DOHH2 (cell line): ENCODE measurements around the gene MST1R.

Source experiments
- H3F3A ChIP-seq: fragments of 200-600 bp; sonication (generic), shearing (Covaris generic); 2 replicates; pipeline ENCODE4 v1.6.0; 2016; ENCODE audit warnings: antibody characterized with exemption, mild to moderate bottlenecking; ENCODE audit not compliant: control insufficient read depth, insufficient read depth
- H3K27ac ChIP-seq: fragments of 200-600 bp; sonication (generic); 2 replicates; pipeline ENCODE4 v1.5.1; 2014; ENCODE audit warnings: low read depth, mild to moderate bottlenecking, low read length, moderate library complexity
- H3K27me3 ChIP-seq: fragments of 200-600 bp; sonication (generic); 2 replicates; pipeline ENCODE4 v1.6.1; 2014; ENCODE audit warnings: mild to moderate bottlenecking, low read length, mixed read lengths; ENCODE audit not compliant: control insufficient read depth
- H3K36me3 ChIP-seq: fragments of 200-600 bp; sonication (generic); 2 replicates; pipeline ENCODE4 v1.6.1; 2014; ENCODE audit warnings: mild to moderate bottlenecking, low read length, moderate library complexity, mixed read lengths; ENCODE audit not compliant: control insufficient read depth
- H3K4me1 ChIP-seq: fragments of 200-600 bp; sonication (generic); 2 replicates; pipeline ENCODE4 v1.6.1; 2014; ENCODE audit warnings: mild to moderate bottlenecking, low read length, mixed read lengths; ENCODE audit not compliant: control insufficient read depth
- H3K4me2 ChIP-seq: fragments of 200-600 bp; sonication (generic); 2 replicates; pipeline ENCODE4 v1.6.0; 2014; ENCODE audit warnings: mild to moderate bottlenecking, low read length, moderate library complexity
- H3K4me3 ChIP-seq: fragments of 200-600 bp; sonication (generic); 2 replicates; pipeline ENCODE4 v1.5.1; 2014; ENCODE audit warnings: mild to moderate bottlenecking, low read length, mixed read lengths
- H3K79me2 ChIP-seq: fragments of 200-600 bp; sonication (generic); 2 replicates; pipeline ENCODE4 v1.6.1; 2014; ENCODE audit warnings: mild to moderate bottlenecking, low read length, mixed read lengths; ENCODE audit not compliant: control insufficient read depth
- H3K9me2 ChIP-seq: fragments of 200-600 bp; sonication (generic); replicated peaks from 2 replicates; pipeline ENCODE4 v1.6.1; 2014; ENCODE audit warnings: mild to moderate bottlenecking, low read length, mixed read lengths; ENCODE audit not compliant: control insufficient read depth
- H3K9me3 ChIP-seq: fragments of 200-600 bp; sonication (generic); 2 replicates; pipeline ENCODE4 v1.6.1; 2014; ENCODE audit warnings: antibody characterized with exemption, low read length, mixed read lengths; ENCODE audit not compliant: control insufficient read depth, insufficient read depth
- H4K20me1 ChIP-seq: fragments of 200-600 bp; sonication (generic); 2 replicates; pipeline ENCODE4 v1.6.0; 2014; ENCODE audit warnings: low read depth, mild to moderate bottlenecking, antibody characterized with exemption, low read length, moderate library complexity; ENCODE audit not compliant: control insufficient read depth, insufficient read depth
- EZH2phosphoT487 ChIP-seq: fragments of 200-600 bp; sonication (generic); IDR thresholded peaks from 2 replicates; pipeline ENCODE4 v1.6.1; 2017; ENCODE audit warnings: borderline replicate concordance, mild to moderate bottlenecking, antibody characterized with exemption, low read length, moderate library complexity, mixed read lengths
- TF ChIP-seq, protein P1 (sequence below): fragments of 200-600 bp; sonication (generic); IDR thresholded peaks from one replicate; pipeline ENCODE4 v1.5.1; 2014; ENCODE audit warnings: antibody characterized with exemption, mild to moderate bottlenecking, low read depth, low read length; ENCODE audit not compliant: poor library complexity, severe bottlenecking

MST1R gene

DNA sequence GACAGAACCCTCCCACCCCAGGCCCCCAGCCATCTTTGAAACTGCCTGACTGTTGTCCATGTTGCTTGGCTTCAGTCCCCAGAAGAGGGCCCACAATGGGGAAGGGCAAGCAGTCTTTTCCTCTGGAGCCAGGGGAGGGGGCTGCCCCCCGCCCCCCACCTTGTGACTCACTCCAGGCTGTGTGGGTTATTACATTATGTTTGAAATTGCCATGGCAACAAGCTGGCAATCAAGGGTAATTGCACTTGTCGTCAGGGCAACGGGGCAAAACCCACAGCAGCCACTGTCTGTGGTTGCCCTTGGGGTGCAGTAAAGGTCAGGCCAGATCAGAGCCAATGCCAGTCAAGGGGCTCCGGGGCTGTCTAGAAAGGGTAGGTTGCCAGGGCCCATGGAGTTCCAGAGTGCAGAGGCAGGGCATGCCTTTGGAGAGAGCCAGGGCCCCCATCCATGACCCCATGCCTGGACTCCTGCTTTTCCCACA lies 30.8 kb downstream of the MST1R start:
- Histone ChIP-seq H3K27ac (no peak overlapping the region), H3F3A (no peaks in the 10 kb centered on the region), H3K4me2 (no peak overlapping the region), H3K36me3 (no peaks in the 10 kb centered on the region), H3K79me2 (no peaks in the 10 kb centered on the region), H3K9me3 (no peaks in the 10 kb centered on the region), H3K9me2 (no peaks in the 10 kb centered on the region), H3K4me1 (peaks cover 16% of the 10 kb centered on the region), H3K4me3 (no peak overlapping the region), H3K27me3 (peaks cover 30% of the 10 kb centered on the region), H4K20me1 (no peaks in the 10 kb centered on the region; the same call in 1 of the 2 replicates)
- no peak for TF ChIP-seq EZH2phosphoT487
- TF ChIP-seq, protein P1, sequence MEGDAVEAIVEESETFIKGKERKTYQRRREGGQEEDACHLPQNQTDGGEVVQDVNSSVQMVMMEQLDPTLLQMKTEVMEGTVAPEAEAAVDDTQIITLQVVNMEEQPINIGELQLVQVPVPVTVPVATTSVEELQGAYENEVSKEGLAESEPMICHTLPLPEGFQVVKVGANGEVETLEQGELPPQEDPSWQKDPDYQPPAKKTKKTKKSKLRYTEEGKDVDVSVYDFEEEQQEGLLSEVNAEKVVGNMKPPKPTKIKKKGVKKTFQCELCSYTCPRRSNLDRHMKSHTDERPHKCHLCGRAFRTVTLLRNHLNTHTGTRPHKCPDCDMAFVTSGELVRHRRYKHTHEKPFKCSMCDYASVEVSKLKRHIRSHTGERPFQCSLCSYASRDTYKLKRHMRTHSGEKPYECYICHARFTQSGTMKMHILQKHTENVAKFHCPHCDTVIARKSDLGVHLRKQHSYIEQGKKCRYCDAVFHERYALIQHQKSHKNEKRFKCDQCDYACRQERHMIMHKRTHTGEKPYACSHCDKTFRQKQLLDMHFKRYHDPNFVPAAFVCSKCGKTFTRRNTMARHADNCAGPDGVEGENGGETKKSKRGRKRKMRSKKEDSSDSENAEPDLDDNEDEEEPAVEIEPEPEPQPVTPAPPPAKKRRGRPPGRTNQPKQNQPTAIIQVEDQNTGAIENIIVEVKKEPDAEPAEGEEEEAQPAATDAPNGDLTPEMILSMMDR, result no peak

DNA sequence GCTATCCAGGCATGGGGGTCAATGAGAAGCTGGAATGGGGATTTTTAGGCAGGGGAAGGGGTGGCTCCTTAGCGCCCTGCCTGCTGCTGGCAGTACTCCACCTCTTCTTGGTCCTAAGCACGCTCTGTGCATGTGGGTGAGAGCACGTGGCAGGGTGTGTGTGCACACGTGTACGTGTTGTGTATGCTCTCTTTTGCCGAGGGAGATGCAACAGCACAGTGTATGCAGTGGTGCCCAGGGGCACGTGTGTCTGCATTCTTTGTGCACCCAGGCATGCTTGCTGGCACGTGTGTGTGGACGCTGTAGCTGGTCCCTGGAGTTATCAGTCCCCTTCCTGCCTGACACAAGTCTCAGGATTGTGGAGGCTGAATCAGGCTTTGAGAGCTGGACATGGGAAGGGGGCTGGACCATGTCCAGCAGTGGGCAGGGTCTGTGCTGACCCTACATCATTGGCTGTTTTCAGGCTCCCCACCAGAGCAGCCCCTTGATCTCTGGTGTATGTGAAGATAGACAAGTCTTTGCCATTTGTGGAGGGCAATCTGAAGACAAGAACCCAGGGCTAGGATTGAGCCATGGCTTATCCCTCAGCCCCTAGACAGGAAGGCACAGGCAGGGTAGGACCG lies 32.0 kb downstream of the MST1R start:
- Histone ChIP-seq H3K4me1 (peaks cover 16% of the 10 kb centered on the region), H3K27me3 (peaks cover 36% of the 10 kb centered on the region), H3K4me2 (no peak overlapping the region)

DNA sequence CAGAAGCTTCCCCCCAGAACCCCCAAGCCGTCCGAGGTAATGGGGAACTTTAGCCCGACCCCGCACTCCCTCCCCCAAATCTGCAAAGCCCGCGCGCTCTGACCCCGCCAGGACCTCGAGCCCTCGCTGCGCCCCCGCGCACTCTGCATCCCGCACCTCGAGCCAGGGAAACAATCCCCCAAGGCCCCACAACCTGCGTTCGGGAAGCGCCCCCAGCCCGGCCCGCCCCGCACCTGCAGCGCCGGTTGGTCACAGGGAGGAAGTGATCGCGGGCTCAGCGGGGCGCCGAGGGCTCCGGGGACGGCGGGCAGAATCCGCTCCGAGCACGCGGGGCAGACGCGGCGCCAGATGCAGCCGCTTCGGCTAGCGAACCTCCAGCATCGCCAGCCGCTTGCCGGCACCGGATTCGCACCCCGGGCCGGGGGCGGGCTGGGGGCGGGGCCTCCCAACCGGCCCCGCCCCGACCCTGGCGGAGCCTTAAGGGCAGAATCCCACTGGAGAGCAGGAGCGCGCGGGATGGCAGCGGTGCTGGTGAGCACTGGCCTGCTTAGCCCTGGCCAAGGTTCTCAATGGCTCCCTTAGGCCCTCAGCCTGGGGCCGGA lies 34.0 kb downstream of the MST1R start, which contains the start of gene CAMKV:
TSS of gene CAMKV (minus strand) at position 382 of the 602 bp plus-strand sequence. CDS start 7,518 bp downstream, outside the sequence.
- Histone ChIP-seq H3F3A (no peaks in the 10 kb centered on the region), H3K9me3 (no peaks in the 10 kb centered on the region), H3K4me3 (peak within 1 kb of the TSS; percentile 64), H4K20me1 (no peaks in the 10 kb centered on the region), H3K27me3 (peaks cover 55% of the 10 kb centered on the region), H3K4me1 (peaks cover 16% of the 10 kb centered on the region), H3K79me2 (no peaks in the 10 kb centered on the region), H3K4me2 (peak within 1 kb of the TSS; percentile 82), H3K9me2 (no peaks in the 10 kb centered on the region), H3K36me3 (no peaks in the 10 kb centered on the region), H3K27ac (no peak within 1 kb of the TSS)
- TF ChIP-seq, protein P1, result no peak
- no peak for TF ChIP-seq EZH2phosphoT487

More for the DNA sequence above, 32.0 kb downstream of the MST1R start:
- Histone ChIP-seq H3K4me3 (no peak overlapping the region), H3K27ac (no peak overlapping the region), H3F3A (no peaks in the 10 kb centered on the region), H3K36me3 (no peaks in the 10 kb centered on the region), H3K9me2 (no peaks in the 10 kb centered on the region), H4K20me1 (no peaks in the 10 kb centered on the region), H3K79me2 (no peaks in the 10 kb centered on the region), H3K9me3 (no peaks in the 10 kb centered on the region)
- TF ChIP-seq, protein P1, result no peak
- TF ChIP-seq EZH2phosphoT487, result no peak
